Measurements from ENCODE around the gene MXRA8.
A peak's percentile ranks its signal among the peaks of the same experiment; 100 is the strongest.

DNA sequence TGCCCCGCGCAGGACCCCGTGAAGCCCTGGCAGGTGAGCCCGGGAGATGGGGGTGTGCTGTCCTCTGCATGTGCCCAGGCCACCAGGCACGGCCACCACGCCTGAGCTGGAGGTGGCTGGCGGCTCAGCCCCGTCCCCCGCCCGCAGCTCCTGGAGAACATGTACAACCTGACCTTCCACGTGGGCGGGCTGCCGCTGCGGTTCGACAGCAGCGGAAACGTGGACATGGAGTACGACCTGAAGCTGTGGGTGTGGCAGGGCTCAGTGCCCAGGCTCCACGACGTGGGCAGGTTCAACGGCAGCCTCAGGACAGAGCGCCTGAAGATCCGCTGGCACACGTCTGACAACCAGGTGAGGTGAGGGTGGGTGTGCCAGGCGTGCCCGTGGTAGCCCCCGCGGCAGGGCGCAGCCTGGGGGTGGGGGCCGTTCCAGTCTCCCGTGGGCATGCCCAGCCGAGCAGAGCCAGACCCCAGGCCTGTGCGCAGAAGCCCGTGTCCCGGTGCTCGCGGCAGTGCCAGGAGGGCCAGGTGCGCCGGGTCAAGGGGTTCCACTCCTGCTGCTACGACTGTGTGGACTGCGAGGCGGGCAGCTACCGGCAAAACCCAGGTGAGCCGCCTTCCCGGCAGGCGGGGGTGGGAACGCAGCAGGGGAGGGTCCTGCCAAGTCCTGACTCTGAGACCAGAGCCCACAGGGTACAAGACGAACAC, 25.4 kb downstream of the MXRA8 start:
- TF ChIP-seq, protein P1, sequence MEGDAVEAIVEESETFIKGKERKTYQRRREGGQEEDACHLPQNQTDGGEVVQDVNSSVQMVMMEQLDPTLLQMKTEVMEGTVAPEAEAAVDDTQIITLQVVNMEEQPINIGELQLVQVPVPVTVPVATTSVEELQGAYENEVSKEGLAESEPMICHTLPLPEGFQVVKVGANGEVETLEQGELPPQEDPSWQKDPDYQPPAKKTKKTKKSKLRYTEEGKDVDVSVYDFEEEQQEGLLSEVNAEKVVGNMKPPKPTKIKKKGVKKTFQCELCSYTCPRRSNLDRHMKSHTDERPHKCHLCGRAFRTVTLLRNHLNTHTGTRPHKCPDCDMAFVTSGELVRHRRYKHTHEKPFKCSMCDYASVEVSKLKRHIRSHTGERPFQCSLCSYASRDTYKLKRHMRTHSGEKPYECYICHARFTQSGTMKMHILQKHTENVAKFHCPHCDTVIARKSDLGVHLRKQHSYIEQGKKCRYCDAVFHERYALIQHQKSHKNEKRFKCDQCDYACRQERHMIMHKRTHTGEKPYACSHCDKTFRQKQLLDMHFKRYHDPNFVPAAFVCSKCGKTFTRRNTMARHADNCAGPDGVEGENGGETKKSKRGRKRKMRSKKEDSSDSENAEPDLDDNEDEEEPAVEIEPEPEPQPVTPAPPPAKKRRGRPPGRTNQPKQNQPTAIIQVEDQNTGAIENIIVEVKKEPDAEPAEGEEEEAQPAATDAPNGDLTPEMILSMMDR (IDR thresholded peaks at IDR 0.05), result no peak
- peak in 1 of 3 donors; percentile 76 for TF ChIP-seq POLR2AphosphoS5 (IDR thresholded peaks at IDR 0.05)
- TF ChIP-seq POLR2A (IDR thresholded peaks at IDR 0.05), result no peak
- TF ChIP-seq EP300 (IDR thresholded peaks at IDR 0.05), result no peak
